ENCODE results near the gene IRS2.

DNA sequence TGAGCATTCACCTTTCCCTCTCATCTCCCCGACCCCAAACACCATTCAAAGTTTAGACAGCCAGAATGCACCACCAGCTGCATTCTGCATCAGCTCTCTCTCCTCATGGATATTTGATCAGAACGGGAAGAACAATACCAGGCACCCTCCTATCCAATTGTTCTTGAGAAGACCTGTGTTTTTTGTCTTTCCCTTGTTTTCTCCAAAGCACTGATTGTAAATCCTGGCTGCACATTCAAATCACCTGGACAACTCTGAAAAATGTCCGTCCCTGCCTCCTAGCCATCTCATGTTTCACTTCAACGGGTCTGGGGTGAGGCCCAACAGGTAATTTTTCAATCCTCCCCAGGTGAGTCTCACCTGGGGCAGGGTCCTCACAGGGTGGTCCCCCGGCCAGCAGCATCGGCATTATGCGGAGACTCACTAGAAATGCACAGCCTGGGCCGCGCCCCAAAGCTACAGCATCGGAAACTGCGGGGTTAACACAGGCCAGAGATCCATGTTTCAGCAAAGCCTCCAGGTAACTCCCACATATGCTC lies 5.5 kb downstream of the IRS2 start:
- TF ChIP-seq, protein P1, sequence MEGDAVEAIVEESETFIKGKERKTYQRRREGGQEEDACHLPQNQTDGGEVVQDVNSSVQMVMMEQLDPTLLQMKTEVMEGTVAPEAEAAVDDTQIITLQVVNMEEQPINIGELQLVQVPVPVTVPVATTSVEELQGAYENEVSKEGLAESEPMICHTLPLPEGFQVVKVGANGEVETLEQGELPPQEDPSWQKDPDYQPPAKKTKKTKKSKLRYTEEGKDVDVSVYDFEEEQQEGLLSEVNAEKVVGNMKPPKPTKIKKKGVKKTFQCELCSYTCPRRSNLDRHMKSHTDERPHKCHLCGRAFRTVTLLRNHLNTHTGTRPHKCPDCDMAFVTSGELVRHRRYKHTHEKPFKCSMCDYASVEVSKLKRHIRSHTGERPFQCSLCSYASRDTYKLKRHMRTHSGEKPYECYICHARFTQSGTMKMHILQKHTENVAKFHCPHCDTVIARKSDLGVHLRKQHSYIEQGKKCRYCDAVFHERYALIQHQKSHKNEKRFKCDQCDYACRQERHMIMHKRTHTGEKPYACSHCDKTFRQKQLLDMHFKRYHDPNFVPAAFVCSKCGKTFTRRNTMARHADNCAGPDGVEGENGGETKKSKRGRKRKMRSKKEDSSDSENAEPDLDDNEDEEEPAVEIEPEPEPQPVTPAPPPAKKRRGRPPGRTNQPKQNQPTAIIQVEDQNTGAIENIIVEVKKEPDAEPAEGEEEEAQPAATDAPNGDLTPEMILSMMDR (IDR thresholded peaks at IDR 0.05), result no peak
- no peak for TF ChIP-seq SIN3A (IDR thresholded peaks at IDR 0.05; ENCODE audit: borderline replicate concordance, insufficient read depth, low read depth, low read length)
- TF ChIP-seq, protein P2, sequence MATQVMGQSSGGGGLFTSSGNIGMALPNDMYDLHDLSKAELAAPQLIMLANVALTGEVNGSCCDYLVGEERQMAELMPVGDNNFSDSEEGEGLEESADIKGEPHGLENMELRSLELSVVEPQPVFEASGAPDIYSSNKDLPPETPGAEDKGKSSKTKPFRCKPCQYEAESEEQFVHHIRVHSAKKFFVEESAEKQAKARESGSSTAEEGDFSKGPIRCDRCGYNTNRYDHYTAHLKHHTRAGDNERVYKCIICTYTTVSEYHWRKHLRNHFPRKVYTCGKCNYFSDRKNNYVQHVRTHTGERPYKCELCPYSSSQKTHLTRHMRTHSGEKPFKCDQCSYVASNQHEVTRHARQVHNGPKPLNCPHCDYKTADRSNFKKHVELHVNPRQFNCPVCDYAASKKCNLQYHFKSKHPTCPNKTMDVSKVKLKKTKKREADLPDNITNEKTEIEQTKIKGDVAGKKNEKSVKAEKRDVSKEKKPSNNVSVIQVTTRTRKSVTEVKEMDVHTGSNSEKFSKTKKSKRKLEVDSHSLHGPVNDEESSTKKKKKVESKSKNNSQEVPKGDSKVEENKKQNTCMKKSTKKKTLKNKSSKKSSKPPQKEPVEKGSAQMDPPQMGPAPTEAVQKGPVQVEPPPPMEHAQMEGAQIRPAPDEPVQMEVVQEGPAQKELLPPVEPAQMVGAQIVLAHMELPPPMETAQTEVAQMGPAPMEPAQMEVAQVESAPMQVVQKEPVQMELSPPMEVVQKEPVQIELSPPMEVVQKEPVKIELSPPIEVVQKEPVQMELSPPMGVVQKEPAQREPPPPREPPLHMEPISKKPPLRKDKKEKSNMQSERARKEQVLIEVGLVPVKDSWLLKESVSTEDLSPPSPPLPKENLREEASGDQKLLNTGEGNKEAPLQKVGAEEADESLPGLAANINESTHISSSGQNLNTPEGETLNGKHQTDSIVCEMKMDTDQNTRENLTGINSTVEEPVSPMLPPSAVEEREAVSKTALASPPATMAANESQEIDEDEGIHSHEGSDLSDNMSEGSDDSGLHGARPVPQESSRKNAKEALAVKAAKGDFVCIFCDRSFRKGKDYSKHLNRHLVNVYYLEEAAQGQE (IDR thresholded peaks at IDR 0.05; ENCODE audit: insufficient read depth in 1 of 2, low read depth in 2 of 2, low read length in 1 of 2), result no peak
